Transverse colon (tissue), 4 donors: ENCODE data around the gene TRAPPC14.

ENCODE experiments used
- POLR2AphosphoS5 ChIP-seq, 3 donors: sonication (generic); formaldehyde crosslinking; IDR thresholded peaks; one replicate each; pipeline ENCODE4 v1.6.1; 2016; ENCODE audit warnings: antibody characterized with exemption in 3 of 3
- TF ChIP-seq, protein P1 (sequence below), 5 experiments: fragments of 200-600 bp in 3 of 5; fragments of 450-650 bp in 2 of 5; sonication (generic) in 3 of 5; IDR thresholded peaks; 1 replicate in 2 of 5; 2 replicates in 3 of 5; pipeline ENCODE4 v1.5.1; 2016 to 2017; ENCODE audit warnings: antibody characterized with exemption in 5 of 5, inconsistent platforms in 3 of 5, mild to moderate bottlenecking in 2 of 5, moderate library complexity in 1 of 5

DNA sequence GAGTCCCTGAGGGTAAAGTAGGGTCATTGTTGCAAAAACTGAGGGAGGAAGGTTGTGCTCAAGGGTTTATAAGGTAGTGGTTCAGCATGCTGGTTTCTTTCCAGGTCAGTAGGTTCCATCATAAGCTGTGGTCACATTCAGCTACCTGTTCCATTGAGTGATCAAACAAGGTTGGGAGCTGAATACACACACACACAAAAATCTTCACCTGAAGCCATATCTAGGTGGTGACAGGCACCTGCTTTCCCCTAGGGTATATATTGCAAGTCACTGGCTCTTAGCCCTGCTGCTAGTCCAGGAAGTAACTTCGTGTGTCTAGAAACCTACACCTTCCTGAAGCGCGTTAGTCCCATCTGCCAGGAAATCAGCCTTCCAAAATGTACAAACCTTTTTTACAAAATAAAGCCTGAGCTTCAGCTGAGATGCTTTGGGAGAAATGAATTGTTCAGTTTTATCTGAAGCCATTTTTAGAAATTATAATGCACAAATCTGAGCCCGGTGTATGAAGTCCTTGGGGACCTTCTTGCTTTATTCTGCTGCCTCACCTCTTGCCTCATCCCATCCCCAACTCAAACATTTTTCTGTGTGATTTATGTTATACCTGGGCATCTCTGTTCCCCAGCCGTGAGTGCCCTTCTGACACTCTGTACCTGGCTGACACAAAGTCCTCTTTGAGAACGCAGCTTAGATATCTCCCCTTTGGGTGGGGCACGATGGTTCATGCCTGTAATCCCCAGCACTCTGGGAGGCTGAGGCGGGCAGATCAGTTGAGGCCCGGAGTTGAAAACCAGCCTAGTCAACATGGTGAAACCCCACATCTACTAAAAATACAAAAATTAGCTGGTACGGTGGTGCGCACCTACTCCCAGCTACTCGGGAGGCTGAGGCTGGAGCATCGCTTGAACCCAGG, 20.4 kb downstream of the TRAPPC14 start:
- TF ChIP-seq, protein P1, sequence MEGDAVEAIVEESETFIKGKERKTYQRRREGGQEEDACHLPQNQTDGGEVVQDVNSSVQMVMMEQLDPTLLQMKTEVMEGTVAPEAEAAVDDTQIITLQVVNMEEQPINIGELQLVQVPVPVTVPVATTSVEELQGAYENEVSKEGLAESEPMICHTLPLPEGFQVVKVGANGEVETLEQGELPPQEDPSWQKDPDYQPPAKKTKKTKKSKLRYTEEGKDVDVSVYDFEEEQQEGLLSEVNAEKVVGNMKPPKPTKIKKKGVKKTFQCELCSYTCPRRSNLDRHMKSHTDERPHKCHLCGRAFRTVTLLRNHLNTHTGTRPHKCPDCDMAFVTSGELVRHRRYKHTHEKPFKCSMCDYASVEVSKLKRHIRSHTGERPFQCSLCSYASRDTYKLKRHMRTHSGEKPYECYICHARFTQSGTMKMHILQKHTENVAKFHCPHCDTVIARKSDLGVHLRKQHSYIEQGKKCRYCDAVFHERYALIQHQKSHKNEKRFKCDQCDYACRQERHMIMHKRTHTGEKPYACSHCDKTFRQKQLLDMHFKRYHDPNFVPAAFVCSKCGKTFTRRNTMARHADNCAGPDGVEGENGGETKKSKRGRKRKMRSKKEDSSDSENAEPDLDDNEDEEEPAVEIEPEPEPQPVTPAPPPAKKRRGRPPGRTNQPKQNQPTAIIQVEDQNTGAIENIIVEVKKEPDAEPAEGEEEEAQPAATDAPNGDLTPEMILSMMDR (IDR thresholded peaks at IDR 0.05), result no peak
- TF ChIP-seq POLR2AphosphoS5 (IDR thresholded peaks at IDR 0.05), result no peak
